ENCODE results near the gene ZNF236.
"Not testable (repeated sequence)": the region's sequence is repeated elsewhere in the genome, so short reads cannot be mapped to it uniquely, and the experiment has no call there.

Gene ZNF236

DNA sequence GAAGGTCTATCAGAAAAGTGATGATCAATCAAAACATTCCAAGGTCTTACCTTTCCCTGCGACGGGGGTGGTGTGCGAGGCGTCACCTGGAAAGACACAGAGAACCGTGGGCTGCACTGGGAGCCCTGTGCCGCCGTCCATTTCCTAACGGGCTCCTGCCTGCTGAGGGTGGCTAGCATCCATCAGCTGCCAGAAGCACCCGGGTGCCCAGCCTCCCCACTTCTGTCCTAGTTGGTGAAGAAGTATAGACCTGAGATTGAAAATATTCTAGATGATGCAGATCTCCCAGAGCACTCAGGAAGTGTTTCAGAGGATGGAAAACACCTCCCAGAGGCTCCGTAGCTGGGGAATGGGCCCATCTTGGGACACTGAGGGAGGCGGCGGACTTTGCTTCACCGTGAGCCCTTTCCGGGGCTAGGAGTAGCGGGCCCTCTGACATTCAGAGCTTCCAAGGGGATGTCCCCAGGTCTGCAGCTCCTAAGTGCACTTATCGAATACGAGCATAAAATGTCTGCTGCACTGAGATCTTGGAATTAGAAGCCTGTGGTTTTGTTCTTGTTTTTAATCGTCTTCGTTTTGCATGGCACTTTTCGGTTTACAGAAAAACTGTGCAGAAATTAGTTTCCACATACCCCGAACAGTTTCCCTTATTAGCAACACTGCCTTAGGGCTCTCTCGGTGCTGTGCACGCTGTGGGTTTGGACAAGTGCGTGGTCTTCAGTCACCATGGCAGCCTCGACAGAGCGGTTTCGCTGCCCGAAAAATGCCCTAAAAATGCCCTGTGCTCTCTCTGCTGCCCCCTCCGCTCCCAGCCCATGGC lies 166.7 kb downstream of the ZNF236 start:
- no peak overlapping the region for H3K27ac ChIP-seq
- TF ChIP-seq ZFX (IDR thresholded peaks at IDR 0.05), result no peak
- TF ChIP-seq, protein P1, sequence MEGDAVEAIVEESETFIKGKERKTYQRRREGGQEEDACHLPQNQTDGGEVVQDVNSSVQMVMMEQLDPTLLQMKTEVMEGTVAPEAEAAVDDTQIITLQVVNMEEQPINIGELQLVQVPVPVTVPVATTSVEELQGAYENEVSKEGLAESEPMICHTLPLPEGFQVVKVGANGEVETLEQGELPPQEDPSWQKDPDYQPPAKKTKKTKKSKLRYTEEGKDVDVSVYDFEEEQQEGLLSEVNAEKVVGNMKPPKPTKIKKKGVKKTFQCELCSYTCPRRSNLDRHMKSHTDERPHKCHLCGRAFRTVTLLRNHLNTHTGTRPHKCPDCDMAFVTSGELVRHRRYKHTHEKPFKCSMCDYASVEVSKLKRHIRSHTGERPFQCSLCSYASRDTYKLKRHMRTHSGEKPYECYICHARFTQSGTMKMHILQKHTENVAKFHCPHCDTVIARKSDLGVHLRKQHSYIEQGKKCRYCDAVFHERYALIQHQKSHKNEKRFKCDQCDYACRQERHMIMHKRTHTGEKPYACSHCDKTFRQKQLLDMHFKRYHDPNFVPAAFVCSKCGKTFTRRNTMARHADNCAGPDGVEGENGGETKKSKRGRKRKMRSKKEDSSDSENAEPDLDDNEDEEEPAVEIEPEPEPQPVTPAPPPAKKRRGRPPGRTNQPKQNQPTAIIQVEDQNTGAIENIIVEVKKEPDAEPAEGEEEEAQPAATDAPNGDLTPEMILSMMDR (conservative IDR thresholded peaks at IDR 0.05), result no peak

GRCh38 chr18:76989647-76990190 lies 167.4 kb downstream of the ZNF236 start:
- no peak overlapping the region for H3K27ac ChIP-seq
- no peak for TF ChIP-seq ZFX (IDR thresholded peaks at IDR 0.05)
- TF ChIP-seq, protein P1 (conservative IDR thresholded peaks at IDR 0.05), result no peak

DNA sequence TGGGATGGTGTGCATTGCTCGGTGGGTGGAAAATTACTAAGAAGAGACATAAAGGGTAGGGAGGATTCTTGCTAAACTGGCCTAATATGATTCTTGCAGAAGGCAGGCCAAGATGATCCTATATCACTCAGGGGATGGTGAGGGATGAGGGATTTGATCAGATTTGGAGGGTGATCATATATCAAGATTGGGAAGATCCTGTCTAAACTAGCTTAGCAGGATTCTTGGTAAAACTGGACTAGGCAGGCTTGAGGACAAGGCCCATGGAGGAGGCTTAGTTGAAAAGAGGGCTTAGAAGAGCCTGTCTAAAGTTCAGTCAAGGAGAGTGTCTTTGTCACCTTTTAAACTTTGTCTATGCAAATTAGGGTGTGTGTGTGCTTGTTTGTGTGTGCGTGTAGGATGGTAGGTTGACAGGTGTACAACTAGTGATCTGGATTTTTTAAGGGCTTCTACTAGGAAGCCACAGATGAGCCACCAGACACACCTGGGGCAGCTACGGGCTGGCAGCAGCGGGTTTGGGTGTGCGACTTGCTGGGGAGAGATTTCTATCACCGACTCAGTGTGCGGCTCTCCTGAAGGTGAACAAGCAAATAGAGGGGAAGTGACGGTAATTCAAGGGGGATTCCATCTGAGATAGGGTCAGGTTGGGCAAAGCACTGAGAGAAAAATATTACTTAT lies 168.1 kb downstream of the ZNF236 start:
- not testable (repeated sequence) for H3K27ac ChIP-seq

DNA sequence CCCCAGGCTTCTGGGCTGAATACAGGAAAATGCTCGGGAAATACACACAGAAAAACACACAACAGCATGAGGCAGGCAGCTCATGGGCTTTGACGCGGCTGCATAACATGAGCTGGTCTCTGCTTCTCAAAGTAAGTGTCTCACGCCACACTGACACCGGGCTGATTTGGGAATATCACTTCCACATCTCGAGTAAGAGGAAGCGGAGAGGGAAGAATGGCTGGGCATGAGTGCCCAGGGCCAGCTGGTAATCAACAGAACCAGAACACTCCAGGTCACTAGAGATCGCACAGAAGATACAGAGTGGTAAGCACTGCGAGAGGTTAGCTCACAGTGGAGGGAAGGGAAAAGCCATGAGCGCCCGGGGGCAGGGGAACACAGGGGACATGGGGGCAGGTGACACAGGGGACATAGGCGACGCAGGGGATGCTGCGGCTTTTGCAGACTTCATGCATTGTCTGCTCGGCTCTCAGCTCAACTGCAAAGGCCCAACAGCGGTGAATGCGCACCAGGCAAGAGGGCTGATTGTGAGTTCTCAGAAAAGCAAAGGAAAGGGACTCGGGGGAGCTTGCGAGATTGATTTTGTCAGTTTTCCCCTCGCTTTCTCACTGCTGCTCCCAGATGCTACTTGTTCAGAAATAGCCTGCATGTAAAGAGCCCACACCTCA lies 168.8 kb downstream of the ZNF236 start:
- H3K27ac ChIP-seq, result no peak overlapping the region
- TF ChIP-seq, protein P1 (conservative IDR thresholded peaks at IDR 0.05), result no peak
- TF ChIP-seq ZFX (IDR thresholded peaks at IDR 0.05), result no peak

DNA sequence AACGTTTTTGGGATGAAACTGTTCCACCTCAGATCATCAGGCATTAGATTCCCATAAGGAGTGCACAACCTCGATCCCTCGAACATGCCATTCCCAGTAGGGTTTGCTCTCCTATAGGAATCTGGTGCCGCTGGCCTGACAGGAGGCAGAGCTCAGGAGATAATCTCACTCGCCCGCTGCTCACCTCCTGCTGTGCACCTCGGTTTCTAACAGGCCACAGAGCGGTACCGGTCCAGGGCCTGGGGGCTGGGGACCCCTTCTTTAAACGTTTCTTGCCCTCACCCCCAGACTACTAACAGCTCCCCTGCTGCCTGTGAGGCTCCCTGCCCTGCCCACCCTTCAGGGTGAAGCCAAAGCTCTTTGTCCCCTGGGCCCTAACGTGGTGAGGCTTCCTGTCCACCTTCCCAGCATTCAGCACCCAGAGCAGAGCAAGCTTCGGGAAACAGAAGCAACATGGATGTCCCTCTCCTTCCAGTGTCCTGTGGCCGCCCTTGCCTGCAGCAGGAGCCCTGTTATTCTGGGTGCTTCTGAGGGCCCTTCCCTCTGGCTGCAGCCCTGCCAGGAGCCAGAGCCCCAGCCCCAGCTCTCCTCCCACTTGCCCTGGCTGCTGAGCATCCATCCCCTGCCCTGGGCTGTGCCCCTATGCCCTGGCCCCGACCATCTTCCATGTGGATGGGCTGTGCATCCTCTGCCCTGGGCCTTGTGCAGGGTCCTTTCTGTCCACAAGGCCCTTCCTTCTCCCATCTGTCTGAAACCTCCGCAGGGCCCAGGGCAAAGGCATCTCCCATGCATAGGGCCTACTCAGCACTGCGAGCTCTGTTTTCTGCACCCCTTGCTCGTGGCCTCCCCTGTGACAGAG lies 170.1 kb downstream of the ZNF236 start:
- no peak overlapping the region for H3K27ac ChIP-seq
- TF ChIP-seq ZFX (IDR thresholded peaks at IDR 0.05), result no peak
- TF ChIP-seq, protein P1 (conservative IDR thresholded peaks at IDR 0.05), result no peak

- H3K27ac ChIP-seq, result no peak overlapping the region
- TF ChIP-seq, protein P1 (conservative IDR thresholded peaks at IDR 0.05), result no peak
- no peak for TF ChIP-seq ZFX (IDR thresholded peaks at IDR 0.05)
Measured at GRCh38 chr18:76993085-76993382, 170.7 kb downstream of the ZNF236 start.

GRCh38 chr18:76993573-76993972 lies 171.2 kb downstream of the ZNF236 start:
- H3K27ac ChIP-seq, result no peak overlapping the region
- TF ChIP-seq ZFX (IDR thresholded peaks at IDR 0.05), result no peak
- TF ChIP-seq, protein P1 (conservative IDR thresholded peaks at IDR 0.05), result no peak
